Frontal cortex (tissue), 4 donors: ENCODE results near the gene CTIF. TPM values are rescaled to one million over a fixed set of nuclear protein-coding genes. Genes with fewer than 3 reads are reported as not detected.

ENCODE experiments used
- DNase-seq, 2 donors: peaks; one replicate each; pipeline ENCODE4 v3.0.0; 2012; ENCODE audit warnings: low spot score in 2 of 2
- FAIRE-seq: peaks from 2 replicates; lab custom pipeline; 2012; peaks lifted over from hg19 to GRCh38; lab: Jason Lieb, UNC
- total RNA-seq: library from RNA; depleted of rRNA; stranded (reverse); fragments of >200 nt; gene quantifications from one replicate; pipeline ENCODE4 v1.2.3, GENCODE V29; 2014
- donor health status: control.
- donor health status: control.
- donor health status: control.

Gene CTIF
- total RNA-seq, 1 donor from 2014 or later, result 42.0 TPM

DNA sequence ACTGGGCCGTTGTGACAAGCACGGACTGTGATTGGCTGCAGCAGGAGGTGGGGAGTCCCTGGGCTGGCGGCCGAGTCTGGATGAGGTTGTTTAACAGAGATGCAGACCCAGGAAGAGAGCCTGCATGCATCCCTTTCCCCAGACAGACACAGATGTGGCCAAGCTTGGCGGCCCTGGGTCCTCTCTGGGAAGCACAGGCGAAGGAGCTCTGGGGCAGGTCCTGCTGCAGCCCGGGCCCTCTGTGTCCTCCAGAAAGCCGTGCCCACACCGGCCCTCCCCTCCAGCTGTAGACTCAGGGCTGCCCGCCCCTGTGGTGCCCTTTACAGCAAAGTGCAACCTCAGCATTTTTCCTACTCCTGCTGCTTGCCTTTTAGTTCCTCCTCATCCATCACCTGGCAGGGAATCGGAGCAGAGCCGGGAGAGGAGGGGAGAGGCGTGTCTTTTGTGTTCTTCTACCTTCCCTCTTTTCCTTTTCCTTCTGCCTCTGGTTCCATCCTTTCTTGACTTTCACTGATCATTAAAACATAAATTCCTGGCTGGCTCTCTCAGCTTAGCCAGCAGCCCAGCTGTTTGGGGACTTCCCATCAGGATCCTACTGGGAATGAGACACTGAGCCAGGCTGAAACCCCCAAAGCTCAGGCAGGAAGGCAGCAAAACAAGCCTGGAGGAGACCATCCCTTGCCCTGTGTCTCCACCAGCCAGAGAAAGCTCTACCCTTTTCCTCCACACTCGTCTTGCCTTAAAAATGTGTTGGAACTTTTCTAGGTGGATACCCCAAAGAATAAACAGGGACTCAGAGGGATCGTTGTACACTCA lies 75.0 kb downstream of the CTIF start:
- DNase-seq (peak; percentile 49 to 70), FAIRE-seq (no peak)

DNA sequence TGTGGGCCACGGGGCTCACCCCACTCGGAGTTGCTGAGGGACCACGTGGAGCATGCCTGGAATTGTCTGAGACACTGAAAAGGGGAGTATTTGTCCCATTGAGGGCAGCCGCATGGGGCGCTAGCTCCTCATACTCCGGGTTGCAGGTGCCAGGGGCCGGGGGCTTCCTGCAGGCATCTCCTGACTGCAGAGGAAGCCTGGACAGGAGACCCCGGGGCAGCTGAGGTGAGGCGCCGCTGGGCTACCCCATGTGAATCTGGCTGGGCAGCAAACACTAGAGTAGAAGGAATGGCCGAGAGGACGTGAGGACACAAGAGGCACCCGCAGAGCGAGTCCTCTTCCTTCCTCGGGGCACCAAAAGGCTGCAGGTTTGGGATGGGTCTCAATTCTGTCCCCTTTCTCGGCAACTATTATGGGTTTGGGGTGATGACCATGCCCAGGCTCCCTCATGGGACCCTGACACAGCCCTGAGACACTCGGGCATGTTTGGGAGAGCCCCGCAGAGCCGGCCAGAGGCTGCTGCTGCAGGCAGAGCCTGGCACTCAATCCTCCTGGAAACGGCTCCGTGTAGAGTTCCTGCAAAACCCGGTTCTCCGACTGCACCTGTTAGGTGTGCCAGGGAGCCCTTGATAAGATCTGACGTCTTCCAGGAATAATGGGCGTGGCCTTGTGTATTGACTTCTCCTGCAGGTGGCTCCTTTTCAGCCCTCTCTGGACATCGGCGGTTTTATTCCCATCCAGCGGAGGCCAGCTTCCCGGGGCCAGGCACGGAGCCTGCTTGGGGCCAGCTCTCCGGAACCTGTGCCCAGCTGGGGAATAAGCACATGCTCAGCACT lies 77.0 kb downstream of the CTIF start:
- no peak for DNase-seq
- FAIRE-seq, result no peak

DNA sequence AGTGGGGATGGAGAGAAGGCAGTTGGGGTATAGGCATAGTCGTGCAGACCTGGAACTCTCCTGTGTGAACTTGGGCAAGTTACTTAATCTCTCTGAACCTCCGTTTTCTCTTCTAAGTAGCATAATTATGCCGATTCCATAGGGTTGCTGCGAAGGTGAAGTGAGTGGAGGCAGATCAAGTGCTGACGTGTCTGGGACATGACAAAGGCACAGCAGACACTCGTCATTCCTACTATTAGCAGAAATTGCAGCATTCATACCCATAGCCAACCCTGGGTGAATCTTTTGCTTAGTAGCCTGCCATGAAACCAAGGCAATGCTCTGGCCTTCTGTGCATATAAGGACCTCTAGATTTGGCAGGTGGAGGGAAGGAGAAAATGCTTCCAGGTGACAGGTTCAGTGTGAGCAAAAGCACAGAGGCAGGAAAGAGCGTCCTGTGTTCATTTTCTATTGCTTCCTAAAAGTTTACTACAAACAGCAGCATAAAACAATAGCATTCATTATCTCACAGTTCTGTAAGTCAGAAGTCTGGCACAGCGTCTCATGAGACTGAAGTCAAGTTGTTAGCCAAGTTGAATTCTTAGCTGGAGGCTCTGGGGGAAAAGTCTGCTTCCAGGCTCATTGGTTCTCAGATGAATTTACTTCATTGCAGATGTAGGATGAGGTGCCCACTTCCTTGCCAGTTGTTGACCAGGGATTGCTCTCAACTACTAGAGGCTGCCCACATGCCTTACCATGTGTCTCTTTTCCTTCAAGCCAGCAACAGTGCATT lies 77.8 kb downstream of the CTIF start:
- no peak for FAIRE-seq
- no peak for DNase-seq

DNA sequence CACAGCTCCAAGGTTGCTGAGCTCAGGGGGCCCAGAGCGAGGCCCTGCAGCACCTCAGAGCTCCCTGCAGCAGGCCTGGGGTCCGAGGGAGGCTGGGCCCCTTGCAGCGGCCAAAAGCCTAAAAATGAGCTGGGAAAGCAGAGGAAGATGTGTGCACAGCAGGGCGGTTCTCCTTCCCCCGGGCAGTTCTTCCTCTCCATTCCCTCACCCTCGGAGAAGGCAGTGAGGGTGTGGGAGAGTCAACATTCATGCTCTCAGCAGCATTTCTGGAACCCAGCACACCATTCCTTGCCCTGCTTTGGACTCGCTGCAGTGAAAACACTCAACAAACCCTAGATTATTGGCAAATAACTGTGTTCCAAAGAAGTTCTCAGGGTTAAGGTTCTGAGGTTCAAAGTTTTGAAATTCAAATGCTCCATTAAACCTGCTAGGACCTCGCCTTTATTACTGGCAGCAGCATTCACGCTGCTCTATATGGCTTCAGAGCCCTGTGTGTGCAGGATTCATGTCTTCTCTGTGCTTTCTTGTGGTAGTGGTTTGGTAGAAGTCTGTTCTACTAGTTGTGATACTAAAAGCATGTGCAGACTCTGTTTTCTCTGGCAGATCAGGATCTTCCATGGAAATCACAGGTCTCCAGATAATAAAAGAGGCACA lies 79.1 kb downstream of the CTIF start:
- FAIRE-seq, result no peak
- DNase-seq, result no peak

DNA sequence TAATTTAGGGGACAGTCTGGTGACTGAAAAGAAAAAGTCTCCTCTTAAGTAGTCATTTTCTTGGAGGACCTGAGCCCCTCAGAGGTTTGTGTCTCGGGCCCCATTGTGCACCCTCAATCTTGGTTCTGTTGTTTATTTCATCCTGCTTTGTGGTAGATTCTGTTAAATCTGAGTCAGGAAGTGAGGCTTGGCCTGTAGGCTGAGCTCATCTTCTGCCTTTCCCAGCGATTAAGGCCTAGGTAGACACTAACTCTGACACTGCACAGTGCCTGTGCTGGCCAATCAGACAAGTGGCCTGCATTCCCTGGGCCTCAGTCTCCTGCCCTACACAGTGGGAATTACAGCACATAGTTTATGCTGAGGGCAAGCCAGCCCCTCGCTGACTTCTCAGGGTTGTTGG lies 80.2 kb downstream of the CTIF start:
- no peak for DNase-seq
- no peak for FAIRE-seq

DNA sequence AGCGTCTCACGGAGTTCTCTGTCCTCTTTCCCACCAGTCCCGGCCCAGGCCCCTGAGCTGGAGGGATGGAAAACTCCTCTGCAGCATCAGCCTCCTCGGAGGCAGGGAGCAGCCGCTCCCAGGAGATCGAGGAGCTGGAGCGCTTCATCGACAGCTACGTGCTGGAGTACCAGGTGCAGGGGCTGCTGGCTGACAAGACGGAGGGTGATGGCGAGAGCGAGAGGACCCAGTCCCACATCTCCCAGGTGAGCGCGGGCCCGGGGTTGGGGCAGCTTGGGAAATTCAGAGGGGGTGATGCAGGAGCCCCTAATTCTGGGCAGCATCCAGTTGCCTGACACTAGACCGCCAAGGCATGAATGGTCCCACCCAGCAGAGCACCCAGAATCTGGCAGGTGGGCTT lies 80.7 kb downstream of the CTIF start:
- FAIRE-seq, result no peak
- DNase-seq, result no peak

DNA sequence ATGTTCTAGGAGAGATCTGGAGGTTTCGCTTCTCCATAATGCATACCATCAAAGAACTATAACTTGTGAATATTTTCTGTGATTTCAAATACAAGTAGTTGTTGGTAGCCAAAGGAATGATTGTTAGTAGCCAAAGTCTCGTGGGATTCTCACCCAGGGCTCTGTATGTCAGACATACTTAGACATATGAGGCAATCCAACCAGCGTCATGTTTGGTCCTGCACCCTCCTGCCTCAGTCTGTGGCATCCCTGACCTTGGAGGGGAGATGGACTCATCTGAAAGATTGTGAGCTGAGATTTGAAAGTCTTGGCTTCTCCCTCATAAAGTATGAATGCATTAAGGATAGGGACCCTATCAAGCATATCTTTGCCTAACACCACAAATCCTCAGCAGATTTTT lies 81.2 kb downstream of the CTIF start:
- DNase-seq (no peak), FAIRE-seq (no peak)

GRCh38 chr18:48621240-48621639 lies 82.4 kb downstream of the CTIF start:
- DNase-seq (no peak), FAIRE-seq (no peak)

DNA sequence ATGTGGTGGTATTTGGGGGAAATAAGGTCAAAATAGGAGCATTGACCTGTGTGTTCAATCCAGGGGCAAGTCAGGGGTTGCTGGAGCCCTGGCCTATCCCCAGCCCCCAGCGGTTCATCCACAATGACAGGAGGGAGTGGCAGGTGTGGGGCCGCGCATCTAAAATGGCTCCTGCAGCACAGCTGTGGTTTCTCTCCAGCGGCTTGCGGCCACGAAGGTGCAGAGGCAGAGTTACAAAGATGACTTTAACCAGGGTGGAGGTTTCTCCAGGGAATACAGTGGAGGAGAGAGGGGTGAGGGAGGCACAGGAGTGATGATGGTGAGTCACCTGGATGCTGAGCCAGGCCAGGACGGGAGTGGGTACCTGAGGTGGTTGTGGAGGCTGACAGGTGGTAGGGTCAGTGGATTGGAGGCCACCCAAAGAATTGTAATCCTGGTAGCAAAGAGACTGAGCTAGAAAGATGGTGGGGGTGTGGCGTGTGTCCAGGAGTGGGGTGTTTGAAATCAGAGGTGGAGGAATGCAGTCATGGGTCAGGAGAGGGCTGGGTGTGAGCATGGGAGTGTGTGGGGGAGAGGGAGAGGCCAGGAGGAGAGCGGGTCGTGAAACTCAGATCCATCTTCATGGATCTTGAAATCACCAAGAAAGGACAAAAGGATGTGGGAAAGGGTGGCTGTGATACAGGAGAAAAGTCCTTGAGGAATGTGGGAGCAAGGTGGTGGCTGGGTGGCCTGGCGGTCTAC lies 83.2 kb downstream of the CTIF start:
- DNase-seq (no peak), FAIRE-seq (no peak)

DNA sequence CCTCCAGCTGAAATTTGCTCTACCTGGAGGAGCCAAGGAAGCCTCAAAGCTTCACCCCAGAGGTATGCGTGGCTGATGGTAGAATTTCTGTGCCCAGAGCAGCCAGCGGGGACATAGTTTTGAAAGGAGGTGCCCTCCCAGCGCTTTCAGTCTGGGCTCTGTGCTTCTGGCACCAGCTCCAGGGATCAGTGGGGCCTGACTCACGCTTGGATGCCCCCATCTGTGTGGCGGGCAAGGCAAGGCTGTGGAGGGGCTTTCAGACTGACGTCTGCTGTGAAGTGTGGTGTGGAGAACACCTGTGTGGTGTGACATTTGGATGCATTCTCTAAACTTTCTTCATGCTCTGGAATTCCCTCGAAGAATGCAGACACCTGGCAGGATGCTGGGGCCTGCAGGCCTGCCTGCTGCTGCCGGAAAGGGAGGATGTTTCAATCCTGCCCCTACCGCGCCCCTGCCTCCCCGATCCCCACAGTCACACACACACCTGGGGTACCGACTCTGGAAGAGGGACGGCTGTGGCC lies 84.1 kb downstream of the CTIF start:
- FAIRE-seq (no peak), DNase-seq (no peak)

GRCh38 chr18:48623468-48624235 lies 84.8 kb downstream of the CTIF start:
- DNase-seq (no peak), FAIRE-seq (no peak)

GRCh38 chr18:48624856-48625255 lies 86.0 kb downstream of the CTIF start:
- DNase-seq (no peak), FAIRE-seq (no peak)

- DNase-seq, result no peak
- FAIRE-seq, result no peak
Observed at GRCh38 chr18:48627216-48627615, 88.4 kb downstream of the CTIF start.

- peak in 1 of 2 donors; percentile 40 for DNase-seq
Observed at GRCh38 chr18:48629730-48630324, 91.0 kb downstream of the CTIF start.

GRCh38 chr18:48631851-48632250 lies 93.0 kb downstream of the CTIF start:
- FAIRE-seq, result no peak
- no peak for DNase-seq

More at GRCh38 chr18:48629730-48630324, 91.0 kb downstream of the CTIF start:
- FAIRE-seq, result no peak

DNA sequence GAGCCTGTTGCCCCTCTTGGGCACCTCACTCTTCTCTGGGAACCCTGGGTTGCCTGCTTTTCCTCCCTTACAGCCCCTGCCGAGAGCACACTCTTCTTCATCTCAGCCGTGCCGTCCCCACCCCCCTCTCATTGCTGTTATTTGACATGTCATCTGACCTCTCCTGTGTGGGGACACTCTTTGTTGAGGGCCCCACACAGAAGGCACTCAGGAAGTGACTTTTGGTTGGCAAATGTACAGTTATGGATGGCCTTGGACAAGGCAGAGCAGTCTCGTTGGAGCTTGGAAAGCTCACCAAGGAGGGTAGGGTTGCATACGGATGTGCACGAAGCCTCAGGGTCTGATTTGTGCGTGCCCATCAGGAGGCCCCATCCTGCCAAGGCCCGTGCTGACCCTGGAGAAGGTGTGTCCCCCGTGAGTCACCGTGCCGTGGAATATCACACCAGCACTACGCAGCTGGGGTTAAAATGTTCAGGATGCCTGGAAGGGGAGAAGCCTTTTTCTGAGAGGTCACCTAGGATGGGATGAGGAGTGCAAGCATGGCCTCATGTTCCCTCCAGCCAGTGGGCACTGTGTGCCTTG lies 93.9 kb downstream of the CTIF start:
- no peak for FAIRE-seq
- DNase-seq, result no peak

DNA sequence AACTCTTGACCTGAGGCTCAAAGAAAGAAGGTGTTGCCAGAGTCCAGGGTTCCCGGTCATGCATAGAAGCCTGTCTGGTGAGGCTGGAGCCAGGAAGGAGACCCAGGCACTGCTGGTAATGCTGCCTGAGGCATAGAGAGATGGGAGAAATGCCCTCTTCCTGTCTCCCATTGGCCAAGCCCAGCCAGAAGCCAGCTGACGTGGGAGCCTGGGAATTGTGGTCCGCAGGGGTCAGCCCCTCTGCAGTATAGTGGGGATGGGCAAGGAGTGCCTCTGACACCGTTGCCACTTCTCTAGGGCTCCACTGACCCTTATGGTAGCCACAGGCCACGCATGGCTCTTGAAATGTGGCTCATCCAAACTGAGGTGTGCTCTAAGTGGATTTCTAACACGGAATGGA lies 95.7 kb downstream of the CTIF start:
- no peak for FAIRE-seq
- DNase-seq, result no peak

DNA sequence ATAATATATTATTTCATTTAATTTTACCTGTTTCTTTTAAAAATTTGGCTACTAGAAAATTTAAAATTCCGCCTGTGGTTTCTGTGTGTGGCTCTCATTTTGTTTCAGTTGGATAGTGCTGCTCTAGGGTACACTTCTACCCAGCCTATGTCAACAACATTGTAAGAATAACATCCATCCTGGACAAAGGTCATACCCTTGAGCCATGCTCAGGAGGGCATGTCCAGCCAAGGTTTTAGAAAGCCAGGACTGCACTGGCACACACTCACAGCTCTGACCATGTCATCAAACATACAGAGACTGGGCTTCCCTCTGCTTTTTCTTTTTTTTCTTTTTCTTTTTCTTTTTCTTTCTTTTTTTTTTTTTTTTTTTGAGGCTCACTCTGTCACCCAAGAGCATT lies 96.1 kb downstream of the CTIF start:
- FAIRE-seq (no peak), DNase-seq (no peak)
